Activated effector memory CD4-positive, alpha-beta T cell treated with anti-CD3 and anti-CD28 coated beads, Interleukin-2, amount 50 U/mL, for 16 hours (primary cell): ENCODE results near the gene FLT4.
A peak's percentile ranks its signal among the peaks of the same experiment; 100 is the strongest.

Source experiments
- DNase-seq: peaks from one replicate; pipeline ENCODE4 v3.0.0-alpha.2; 2020

The FLT4 gene

DNA sequence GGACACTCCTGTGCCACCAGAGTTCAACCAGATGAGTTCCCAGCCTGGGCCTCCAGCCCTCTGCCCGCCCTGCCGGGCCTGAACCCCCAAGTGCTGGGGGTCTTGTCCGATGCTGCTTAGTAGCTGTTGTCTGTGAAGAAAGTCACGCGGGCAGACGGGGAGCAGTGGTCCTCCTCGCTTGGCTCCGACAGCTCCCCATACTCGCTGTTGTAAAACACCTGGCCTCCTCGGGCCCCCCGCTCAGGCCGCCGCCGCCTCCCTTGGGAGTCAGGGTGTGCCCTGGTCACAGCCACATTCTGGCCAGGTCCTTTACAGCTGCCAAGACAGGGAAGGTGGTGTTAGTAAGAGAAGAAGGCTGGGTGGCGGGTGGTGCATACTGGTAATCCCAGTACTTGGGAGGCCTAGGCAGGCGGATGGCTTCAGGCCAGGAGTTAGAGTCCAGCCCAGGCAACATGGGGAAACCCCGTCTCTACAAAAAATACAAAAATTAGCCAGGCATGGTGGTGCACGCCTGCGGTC, 46.3 kb downstream of the FLT4 start:
- peak; percentile 48 for DNase-seq

GRCh38 chr5:180602481-180603075, 46.8 kb downstream of the FLT4 start:
- DNase-seq, result peak; percentile 54

GRCh38 chr5:180601591-180602480, 47.6 kb downstream of the FLT4 start:
- DNase-seq, result peak; percentile 50

DNA sequence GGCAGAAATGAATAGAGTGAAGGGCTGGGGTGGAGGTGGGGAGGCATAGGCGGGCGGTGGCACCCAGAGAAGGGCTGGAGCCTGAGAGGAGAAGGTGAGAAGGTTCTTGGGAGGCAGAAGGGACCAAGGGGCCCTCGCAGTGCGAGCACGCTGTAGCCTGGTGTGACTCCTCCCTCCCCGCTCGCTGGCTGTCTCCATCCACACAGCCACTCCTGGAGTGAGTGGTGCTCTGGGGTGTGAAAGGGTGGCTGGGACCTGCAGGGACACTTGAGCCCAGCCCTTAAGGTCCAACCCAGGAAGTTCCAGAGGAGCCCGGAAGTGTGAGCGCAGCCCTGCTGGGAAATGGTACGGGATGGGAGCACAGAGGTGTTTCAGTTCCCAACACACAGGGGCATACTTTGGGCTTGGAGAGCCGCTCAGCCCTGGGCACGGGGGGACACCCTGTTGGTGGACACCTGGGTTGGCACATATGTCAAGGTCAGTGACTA, 48.8 kb downstream of the FLT4 start:
- no peak for DNase-seq

DNA sequence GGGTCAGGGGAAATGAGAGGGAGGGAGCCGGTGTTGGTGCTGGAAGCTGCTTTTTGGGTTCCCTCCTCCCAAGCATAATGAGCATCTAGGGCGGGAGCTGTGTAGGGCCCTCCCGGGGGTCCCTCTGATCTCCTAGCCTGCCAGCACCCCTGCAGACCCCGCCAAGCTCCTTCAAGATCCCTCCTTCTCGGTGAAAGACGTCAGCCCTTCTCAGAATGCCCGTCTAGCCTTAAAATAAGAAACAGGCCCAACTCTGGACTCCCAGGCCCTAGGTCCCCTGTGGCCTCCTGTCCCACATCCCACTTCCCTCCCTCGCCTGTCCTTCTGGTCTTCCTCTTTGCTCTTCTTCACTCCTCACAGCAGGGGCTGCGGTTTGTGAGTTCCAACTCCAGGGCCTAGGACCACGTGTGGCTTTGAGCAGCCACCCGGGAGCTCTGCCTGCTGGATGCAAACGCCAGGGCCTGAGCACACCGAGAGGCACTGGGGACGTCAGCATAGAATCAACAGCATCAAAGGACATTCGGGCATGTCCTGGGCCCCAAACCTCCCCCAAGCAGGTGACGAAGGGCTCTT, 49.3 kb downstream of the FLT4 start:
- no peak for DNase-seq

DNA sequence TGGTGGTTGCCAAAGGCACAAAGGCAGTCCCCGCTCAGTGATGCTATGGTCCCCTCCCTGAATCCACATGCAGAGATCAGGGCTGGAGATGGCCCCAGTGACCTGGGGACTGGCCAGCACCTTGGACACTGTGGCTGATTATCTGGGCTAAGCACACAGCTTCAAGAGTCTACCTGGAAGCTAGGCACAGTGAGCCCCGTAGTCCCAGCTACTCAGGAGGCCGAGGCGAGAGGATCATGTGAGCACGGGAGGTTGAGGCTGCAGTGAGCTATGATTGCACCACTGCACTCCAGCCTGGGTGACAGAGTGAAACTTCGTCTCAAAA, 49.8 kb downstream of the FLT4 start:
- DNase-seq, result no peak

- peak; percentile 48 for DNase-seq
Observed at GRCh38 chr5:180598797-180599589, 50.4 kb downstream of the FLT4 start.

DNA sequence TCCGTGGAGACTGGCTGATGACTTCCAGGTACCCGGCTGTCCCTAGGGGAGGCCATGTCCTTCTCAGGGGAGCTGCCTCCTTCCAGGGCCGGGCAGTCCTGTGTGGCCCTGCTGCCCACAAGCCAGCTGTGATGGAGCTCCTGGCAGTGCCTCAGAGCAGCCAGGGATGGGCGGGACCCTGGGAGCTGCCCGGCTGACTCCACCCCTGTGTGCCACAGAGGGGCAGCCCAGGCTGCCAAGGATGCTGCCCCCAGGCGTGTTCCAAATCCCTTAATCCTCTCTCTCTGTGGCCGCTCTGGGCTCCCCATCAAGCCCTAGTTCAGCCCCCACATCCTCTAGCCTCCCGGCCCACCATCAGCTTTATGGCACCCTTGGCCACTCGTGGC, 51.1 kb downstream of the FLT4 start:
- no peak for DNase-seq

DNA sequence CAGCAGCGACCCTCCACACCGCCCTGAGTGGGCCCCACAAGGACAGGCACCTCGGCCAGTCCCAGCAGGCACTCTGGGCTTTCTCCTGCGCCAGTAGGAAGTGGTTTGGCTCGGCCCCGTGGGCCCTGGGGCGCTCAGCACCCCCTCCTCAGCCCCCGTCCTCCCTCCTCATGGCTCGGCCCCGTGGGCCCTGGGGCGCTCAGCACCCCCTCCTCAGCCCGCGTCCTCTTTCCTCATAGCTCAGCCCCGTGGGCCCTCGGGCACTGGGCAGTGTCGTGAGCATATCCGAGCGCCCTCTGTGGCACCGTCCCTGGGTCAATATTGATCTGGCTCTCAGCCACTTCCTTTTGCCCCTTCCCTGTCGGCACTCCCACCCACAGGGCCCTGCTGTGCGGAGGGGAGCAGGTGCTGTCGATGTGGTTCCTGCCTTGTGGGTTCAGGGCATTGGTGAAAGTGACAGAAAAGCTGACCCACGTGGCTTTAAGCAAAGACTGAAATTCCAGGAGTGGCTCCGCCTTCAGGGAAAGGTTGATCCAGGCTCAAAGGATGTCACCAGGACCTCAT, 52.6 kb downstream of the FLT4 start:
- no peak for DNase-seq

- DNase-seq, result no peak
Observed at GRCh38 chr5:180596115-180596667, 53.2 kb downstream of the FLT4 start.

DNA sequence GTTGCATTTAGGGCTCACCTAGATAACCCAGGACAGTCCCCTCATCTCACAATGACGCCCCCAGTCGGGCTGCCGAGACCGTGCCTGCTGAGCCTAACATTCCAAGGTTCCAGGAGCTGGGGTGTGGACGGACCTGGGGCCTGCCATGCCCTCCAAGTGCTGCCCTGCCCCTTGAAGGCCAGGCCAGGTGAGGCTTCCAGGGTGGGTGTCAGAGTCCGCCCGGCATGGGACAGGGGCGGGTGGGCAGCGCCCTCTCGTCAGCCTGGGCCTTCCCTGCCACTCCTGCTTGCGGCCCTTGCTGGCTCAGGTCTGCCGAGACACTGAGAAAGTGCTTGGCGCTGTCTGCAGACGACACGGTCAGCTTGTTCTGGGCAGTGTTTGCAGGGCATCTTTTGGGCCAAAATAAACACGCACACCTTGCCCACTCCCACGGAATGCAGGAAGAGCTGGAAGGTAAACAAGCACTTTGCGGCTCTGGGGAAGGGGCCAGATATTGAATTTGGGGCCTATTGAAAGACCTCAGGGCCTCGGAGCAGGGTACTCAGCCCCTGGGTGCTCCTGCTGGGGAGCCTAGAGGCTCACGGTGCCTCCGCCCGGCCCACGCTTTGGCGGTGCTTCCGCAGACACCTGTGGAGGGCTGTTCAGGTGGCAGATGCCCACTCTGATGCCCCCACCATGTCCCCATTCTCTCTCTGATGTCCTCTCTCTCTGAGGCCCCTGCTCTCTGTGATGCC, 53.9 kb downstream of the FLT4 start:
- no peak for DNase-seq

DNA sequence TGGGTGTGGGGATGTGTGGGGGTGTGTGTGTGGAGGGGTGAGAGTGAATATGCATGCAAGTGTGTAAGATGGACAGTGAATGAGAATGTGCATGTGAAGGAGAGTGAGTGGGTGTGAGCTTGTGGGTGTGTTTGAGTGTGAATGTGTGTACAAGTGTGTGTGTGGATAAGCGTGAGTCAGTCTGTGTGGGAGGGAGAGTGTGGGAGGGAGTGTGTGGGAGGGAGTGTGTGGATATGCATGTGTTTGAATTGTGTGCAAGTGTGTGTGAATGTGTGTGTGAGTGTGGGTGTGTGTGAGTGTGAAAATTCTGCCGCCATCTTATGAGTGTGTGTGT, 54.4 kb downstream of the FLT4 start:
- no peak for DNase-seq

GRCh38 chr5:180594311-180595045, 54.9 kb downstream of the FLT4 start:
- no peak for DNase-seq

- DNase-seq, result no peak
Observed at GRCh38 chr5:180593446-180594206, 55.8 kb downstream of the FLT4 start.

DNA sequence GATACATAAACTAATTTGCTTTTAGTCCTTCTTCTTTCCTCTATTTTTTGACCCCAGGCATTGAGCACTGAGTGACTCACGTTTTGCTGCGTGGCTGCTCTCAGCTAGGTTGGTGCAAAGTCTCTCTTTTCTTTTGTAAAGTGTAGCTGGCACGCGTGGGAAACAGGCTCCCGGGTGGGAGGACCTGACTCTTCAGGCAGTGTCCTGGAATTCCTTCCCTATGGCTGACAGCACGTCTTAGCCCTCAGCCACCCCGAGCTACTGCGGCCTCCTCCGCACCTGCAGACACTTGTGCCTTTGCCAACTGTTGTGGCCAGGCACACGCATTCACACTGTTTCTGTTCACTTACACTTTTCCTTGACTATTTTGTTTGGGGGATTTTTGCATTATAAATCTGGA, 57.2 kb downstream of the FLT4 start:
- DNase-seq, result no peak

- no peak for DNase-seq
Observed at GRCh38 chr5:180591311-180591887, 58.0 kb downstream of the FLT4 start, which contains the start of gene SCGB3A1. TSS of gene SCGB3A1 (minus strand) at chr5:180591499. CDS start at chr5:180591462, 37 bp downstream.

- no peak for DNase-seq
Observed at GRCh38 chr5:180590543-180591310, 58.7 kb downstream of the FLT4 start.

- no peak for DNase-seq
Observed at GRCh38 chr5:180589771-180590542, 59.4 kb downstream of the FLT4 start.
